DMS 273 (cell line): ENCODE data around the gene DSTN.

ENCODE experiments used
- DNase-seq: peaks from one replicate; lab custom pipeline; 2025; ENCODE audit not compliant: unreplicated experiment; lab: John Stamatoyannopoulos, UW

The DSTN gene

GRCh38 chr20:17545127-17545526 lies 24.7 kb upstream of the DSTN start:
- no peak for DNase-seq

GRCh38 chr20:17549131-17549530 lies 20.7 kb upstream of the DSTN start:
- no peak for DNase-seq

GRCh38 chr20:17555106-17555505 lies 14.8 kb upstream of the DSTN start:
- no peak for DNase-seq

- peak; percentile 86 for DNase-seq
Measured at GRCh38 chr20:17556837-17557674, 12.8 kb upstream of the DSTN start.

GRCh38 chr20:17557675-17558006 lies 12.2 kb upstream of the DSTN start:
- DNase-seq, result peak; percentile 80

GRCh38 chr20:17558154-17558940 lies 11.5 kb upstream of the DSTN start:
- peak; percentile 51 for DNase-seq

- no peak for DNase-seq
Measured at GRCh38 chr20:17558941-17559304, 11.0 kb upstream of the DSTN start.

GRCh38 chr20:17559338-17559737 lies 10.5 kb upstream of the DSTN start:
- DNase-seq, result no peak

GRCh38 chr20:17560344-17561074 lies 9.4 kb upstream of the DSTN start:
- no peak for DNase-seq

GRCh38 chr20:17562804-17563305 lies 7.0 kb upstream of the DSTN start:
- no peak for DNase-seq

GRCh38 chr20:17565169-17565845 lies 4.6 kb upstream of the DSTN start:
- no peak for DNase-seq

- DNase-seq, result no peak
Measured at GRCh38 chr20:17566345-17566744, 3.5 kb upstream of the DSTN start.

GRCh38 chr20:17568045-17568788 lies 1.7 kb upstream of the DSTN start:
- DNase-seq, result no peak

GRCh38 chr20:17568972-17569521 lies 828 bp upstream of the DSTN start:
- DNase-seq, result peak; percentile 88

- peak; percentile 75 for DNase-seq
Measured at GRCh38 chr20:17570347-17571152, 675 bp downstream of the DSTN start.

GRCh38 chr20:17571153-17571527 lies 1.3 kb downstream of the DSTN start:
- peak; percentile 48 for DNase-seq

- DNase-seq, result no peak
Measured at GRCh38 chr20:17572034-17572638, 2.3 kb downstream of the DSTN start.

- DNase-seq, result no peak
Measured at GRCh38 chr20:17573463-17573862, 3.6 kb downstream of the DSTN start.

GRCh38 chr20:17576215-17576614 lies 6.3 kb downstream of the DSTN start:
- no peak for DNase-seq
